CMK (cell line): ENCODE data around the gene MAPK12.

Experiments used
- DNase-seq: peaks from one replicate; pipeline ENCODE4 v3.0.0-alpha.2; 2010; ENCODE audit warnings: low read depth

MAPK12 gene

GRCh38 chr22:50232481-50233151 lies 28.9 kb downstream of the MAPK12 start:
- DNase-seq: no peak

GRCh38 chr22:50229370-50229769 lies 32.1 kb downstream of the MAPK12 start:
- DNase-seq: no peak

DNA sequence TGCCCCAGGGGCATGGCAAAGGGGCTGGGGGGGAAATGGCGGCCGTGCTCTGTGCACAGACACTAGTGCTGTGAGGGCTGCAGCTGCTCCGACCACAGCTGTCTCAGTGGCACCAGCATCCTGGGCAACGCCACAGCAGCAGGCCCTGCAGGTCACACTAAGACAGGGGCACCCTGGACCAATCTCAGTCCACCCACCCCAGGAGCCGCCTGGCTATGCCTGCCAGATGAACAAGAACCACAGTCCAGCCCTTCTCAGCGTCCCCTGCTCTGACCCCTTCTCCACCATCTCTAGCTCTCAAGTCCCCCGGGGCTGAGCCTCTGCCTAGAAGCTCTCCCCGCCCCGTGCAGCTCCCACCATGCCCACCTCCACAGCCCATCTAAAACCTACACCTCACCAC lies 33.1 kb downstream of the MAPK12 start:
- DNase-seq: no peak

GRCh38 chr22:50227579-50228215 lies 33.8 kb downstream of the MAPK12 start:
- DNase-seq: no peak

- DNase-seq: no peak
Measured at GRCh38 chr22:50226875-50227165, 34.7 kb downstream of the MAPK12 start.

DNA sequence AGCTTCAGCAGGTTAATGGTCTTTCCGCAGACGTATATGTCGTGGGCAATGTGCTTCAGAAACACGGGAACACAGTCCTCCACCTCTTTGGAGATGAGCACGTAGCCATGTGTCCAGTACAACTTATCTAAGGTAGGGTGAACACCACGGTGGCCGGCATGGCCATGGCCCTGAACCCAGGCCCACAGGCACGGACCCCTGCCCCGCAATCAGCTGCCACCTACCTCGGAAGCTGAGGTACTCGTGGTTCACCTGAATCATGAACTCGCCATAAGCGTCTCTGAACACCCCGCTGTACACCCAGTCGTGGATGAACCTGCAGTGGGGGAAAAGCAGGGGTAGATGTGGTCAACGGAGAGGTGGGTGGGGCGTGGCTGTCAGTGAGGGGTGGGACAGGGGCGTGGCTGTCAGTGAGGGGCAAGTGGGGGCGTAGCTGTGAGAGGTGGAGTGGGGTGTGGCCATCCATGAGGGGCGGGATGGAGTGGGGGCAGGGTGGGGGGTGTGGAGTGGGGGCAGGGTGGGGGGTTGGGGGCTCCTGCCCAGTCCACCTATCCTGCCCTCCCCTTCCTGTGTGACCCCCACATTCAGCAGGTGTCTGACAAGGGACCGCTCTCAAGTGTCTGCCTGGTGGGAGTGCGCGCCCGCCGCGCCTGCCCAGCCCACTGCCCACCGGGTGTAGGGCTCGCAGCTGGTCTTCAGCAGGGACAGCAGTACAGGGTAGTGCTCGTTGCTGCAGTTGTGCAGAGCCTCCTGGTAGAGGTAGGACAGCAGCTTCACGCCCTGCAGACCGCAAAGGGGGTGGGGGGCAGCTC lies 35.2 kb downstream of the MAPK12 start:
- no peak for DNase-seq

DNA sequence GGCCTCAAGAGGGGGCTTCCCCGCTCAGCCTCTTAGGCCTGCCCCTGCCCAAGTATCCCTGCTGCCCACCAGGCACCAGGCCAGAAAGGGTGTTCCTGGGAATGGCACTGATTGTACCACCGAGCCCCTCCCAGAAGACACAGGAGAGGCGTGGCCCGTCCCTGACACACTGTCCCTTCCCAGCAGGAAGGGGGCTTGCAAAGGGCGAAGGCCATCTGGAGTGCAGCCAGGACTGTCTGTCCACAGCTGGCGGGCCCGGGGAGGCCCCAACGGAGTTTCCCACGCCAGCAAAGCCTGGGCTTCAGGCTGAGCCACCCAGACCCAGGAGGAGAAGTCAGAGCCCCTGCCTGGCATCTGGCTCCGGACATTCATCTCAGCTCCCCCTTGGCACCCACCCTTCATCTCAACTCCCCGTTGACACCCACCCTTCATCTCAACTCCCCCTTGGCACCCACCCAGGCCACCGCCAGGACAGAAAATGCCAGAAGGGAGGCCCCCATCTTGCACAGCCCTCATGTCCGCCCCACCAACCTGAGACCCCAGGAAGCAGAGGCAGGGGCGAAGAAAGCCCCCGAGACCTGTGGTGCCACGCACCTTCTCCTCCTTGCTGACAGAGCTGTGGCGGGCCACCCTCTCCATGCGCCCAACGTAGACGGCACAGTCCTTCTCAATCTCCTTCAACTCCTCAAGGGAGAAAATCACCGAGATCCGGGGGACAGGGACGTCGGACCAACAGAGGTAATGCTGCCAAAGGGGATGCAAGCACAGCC lies 36.1 kb downstream of the MAPK12 start:
- no peak for DNase-seq

- DNase-seq: no peak
Measured at GRCh38 chr22:50224071-50224470, 37.4 kb downstream of the MAPK12 start.

DNA sequence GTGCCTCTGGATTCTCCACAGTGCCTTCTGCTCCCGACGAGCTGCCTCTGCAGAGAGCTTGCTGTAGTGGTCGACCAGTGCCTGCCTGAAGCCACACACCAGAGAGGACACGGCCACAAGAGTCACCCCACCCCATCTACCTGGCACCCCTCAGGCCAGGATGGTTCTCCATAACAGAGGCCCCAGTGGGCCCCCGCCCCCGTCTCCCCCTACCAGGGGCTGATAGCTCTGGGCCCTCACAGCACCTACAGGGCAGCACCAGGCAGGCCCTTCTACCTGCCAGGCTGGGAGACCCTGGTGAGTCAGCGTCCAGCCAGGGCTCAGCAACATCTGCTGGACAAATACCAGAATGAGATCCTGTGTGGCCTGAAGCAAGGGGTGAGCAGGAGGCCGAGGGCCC lies 39.0 kb downstream of the MAPK12 start:
- DNase-seq: no peak

- DNase-seq: no peak
Measured at GRCh38 chr22:50221410-50222300, 39.8 kb downstream of the MAPK12 start.

DNA sequence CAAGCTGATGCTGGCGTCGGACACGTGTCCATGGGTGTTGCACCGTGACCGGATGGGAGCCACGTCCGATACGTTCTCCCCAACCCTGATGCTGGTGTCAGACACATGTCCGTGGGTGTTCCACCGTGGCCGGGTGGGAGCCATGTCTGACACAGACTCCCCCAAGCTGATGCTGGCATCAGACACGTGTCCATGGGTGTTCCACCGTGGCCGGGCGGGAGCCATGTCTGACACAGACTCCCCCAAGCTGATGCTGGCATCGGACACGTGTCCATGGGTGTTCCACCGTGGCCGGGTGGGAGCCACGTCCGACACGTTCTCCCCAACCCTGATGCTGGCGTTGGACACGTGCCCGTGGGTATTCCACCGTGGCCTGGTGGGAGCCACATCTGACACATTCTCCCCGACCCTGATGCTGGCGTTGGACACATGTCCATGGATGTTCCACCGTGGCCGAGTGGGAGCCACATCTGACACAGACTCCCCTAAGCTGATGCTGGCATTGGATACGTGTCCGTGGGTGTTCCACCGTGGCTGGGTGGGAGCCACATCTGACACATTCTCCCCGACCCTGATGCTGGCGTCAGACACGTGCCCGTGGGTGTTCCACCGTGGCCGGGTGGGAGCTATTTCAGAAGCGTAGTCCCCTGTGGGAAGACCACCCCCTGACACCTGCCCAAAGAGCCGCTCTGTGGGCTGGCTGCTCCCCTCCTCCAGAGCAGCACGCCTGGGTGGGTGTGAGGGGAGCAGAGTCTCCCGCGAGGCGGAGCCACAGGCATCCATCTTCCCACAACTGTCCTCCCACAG lies 40.7 kb downstream of the MAPK12 start:
- DNase-seq: no peak

- no peak for DNase-seq
Measured at GRCh38 chr22:50219800-50220602, 41.5 kb downstream of the MAPK12 start.

DNA sequence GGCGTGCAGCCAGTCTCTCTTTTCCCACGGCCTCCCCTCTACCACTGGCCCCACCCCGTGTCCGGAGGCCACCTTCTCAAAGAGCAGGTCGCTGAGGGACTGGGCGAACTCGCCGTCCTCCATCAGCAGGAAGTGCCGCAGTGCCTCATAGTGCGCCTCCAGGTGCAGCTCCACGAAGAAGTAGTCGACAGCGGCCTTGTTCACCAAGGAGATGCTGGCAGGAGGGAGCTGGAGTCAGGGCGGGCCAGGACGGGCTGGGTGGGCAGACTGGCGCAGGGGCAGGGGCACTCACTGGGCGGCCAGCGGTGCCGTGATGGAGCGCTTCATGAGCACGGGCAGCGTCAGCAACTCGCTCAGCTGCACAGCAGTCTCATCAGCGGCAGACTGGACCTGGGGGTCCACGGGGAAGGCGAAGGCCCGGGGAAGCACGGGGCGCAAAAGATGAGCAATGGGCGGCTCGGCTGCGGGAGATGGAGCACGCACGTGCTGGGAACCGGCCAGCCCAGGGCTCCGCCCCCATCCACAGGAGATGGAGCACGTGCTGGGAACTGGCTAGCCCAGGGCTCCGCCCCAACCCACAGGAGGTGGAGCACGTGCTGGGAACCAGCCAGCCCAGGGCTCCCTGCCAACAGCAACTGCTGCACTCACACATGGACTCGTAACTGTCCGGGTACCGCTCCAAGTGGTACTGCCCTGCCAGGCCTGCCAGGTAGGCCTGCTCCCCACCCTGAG lies 42.3 kb downstream of the MAPK12 start:
- no peak for DNase-seq

GRCh38 chr22:50218153-50218995 lies 43.1 kb downstream of the MAPK12 start:
- no peak for DNase-seq

- no peak for DNase-seq
Measured at GRCh38 chr22:50217543-50218152, 43.8 kb downstream of the MAPK12 start.

GRCh38 chr22:50216684-50217520 lies 44.6 kb downstream of the MAPK12 start:
- no peak for DNase-seq
